DMS 273 (cell line): ENCODE measurements around the gene MRPL17.
"Not testable (repeated sequence)": the region's sequence is repeated elsewhere in the genome, so short reads cannot be mapped to it uniquely, and the experiment has no call there.

ENCODE experiments used
- DNase-seq: peaks from one replicate; lab custom pipeline; 2025; ENCODE audit not compliant: unreplicated experiment; lab: John Stamatoyannopoulos, UW

The MRPL17 gene

GRCh38 chr11:6684068-6684467 lies 928 bp upstream of the MRPL17 start:
- not testable (repeated sequence) for DNase-seq

- no peak for DNase-seq
These were observed 577 bp downstream of the MRPL17 start for GRCh38 chr11:6682591-6682935.

- peak; percentile 15 for DNase-seq
These were observed 1.2 kb downstream of the MRPL17 start for GRCh38 chr11:6681949-6682348.

GRCh38 chr11:6681505-6681904 lies 1.6 kb downstream of the MRPL17 start:
- no peak for DNase-seq

GRCh38 chr11:6677018-6677417 lies 6.1 kb downstream of the MRPL17 start:
- no peak for DNase-seq

GRCh38 chr11:6674862-6675261 lies 8.3 kb downstream of the MRPL17 start:
- no peak for DNase-seq

- DNase-seq = no peak
These were observed 8.9 kb downstream of the MRPL17 start for GRCh38 chr11:6674219-6674597.

GRCh38 chr11:6673523-6674218 lies 9.5 kb downstream of the MRPL17 start:
- no peak for DNase-seq

- DNase-seq = no peak
These were observed 11.1 kb downstream of the MRPL17 start for GRCh38 chr11:6671991-6672390.

- DNase-seq = no peak
These were observed 12.8 kb downstream of the MRPL17 start for GRCh38 chr11:6670202-6670830.

GRCh38 chr11:6667733-6668374 lies 15.3 kb downstream of the MRPL17 start:
- peak; percentile 11 for DNase-seq

GRCh38 chr11:6666302-6667183 lies 16.6 kb downstream of the MRPL17 start:
- DNase-seq = no peak

GRCh38 chr11:6664551-6664950 lies 18.6 kb downstream of the MRPL17 start:
- DNase-seq = no peak

- no peak for DNase-seq
These were observed 19.2 kb downstream of the MRPL17 start for GRCh38 chr11:6663794-6664469.

GRCh38 chr11:6660712-6661111 lies 22.4 kb downstream of the MRPL17 start:
- DNase-seq = no peak

GRCh38 chr11:6658647-6659046 lies 24.5 kb downstream of the MRPL17 start:
- no peak for DNase-seq

- no peak for DNase-seq
These were observed 25.8 kb downstream of the MRPL17 start for GRCh38 chr11:6657346-6657745.

- DNase-seq = no peak
These were observed 26.2 kb downstream of the MRPL17 start for GRCh38 chr11:6656936-6657335.

- no peak for DNase-seq
These were observed 26.6 kb downstream of the MRPL17 start for GRCh38 chr11:6656584-6656915.

GRCh38 chr11:6655790-6656583 lies 27.2 kb downstream of the MRPL17 start, which contains the start of gene DCHS1:
TSS of gene DCHS1 (minus strand) at chr11:6655809. CDS start at chr11:6641613, 14,196 bp downstream.
- peak; percentile 27 for DNase-seq
